Measurements from ENCODE around the gene HSPA2.
"Not testable (repeated sequence)": the region's sequence is repeated elsewhere in the genome, so short reads cannot be mapped to it uniquely, and the experiment has no call there.

HSPA2 gene

DNA sequence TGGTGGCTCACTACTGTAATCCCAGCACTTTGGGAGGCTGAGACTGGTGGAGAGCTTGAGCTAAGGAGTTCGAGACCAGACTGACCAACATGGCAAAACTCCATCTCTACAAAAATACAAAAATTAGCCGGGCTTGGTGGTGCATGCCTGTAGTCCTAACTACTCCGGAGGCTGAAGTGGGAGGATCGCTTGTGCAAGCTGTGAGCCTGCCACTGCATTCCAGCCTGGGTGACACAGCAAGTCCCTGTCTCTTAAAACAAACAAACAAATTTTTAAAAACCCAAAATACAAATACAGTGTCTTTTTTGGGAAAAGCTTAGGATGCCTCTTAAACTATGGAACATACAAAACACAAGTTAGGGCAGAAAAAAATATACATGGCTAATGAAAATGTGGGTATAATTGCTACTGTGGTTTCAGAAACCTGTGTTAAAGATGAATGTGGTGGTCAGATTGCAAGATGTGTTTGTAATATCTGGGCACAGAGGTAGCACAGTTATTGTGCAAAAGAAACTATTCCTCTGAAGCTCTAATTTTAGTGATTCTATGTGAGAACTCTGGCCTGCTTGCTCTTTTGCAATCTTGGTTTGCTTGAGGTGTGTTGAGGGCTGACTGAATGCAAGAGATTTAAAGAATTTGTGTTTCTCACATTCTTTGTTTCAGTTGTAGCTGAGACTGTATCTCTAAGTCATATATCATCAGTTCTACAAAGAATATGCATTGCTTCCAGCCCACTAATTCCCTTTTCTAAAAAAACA lies 3.9 kb upstream of the HSPA2 start:
- H3K36me3 Mint-ChIP-seq (ENCODE audit: low read depth), result peaks cover 19% of the 10 kb centered on the region
- peaks cover 22% of the 10 kb centered on the region for H3K27me3 Mint-ChIP-seq (ENCODE audit: low read depth)
- H3K9me3 Mint-ChIP-seq, result peaks cover 15% of the 10 kb centered on the region
- no peak overlapping the region for H3K27ac Mint-ChIP-seq
- peaks cover 20% of the 10 kb centered on the region for H3K4me1 Mint-ChIP-seq (ENCODE audit: low read depth)
- no peak overlapping the region for H3K4me3 Mint-ChIP-seq

DNA sequence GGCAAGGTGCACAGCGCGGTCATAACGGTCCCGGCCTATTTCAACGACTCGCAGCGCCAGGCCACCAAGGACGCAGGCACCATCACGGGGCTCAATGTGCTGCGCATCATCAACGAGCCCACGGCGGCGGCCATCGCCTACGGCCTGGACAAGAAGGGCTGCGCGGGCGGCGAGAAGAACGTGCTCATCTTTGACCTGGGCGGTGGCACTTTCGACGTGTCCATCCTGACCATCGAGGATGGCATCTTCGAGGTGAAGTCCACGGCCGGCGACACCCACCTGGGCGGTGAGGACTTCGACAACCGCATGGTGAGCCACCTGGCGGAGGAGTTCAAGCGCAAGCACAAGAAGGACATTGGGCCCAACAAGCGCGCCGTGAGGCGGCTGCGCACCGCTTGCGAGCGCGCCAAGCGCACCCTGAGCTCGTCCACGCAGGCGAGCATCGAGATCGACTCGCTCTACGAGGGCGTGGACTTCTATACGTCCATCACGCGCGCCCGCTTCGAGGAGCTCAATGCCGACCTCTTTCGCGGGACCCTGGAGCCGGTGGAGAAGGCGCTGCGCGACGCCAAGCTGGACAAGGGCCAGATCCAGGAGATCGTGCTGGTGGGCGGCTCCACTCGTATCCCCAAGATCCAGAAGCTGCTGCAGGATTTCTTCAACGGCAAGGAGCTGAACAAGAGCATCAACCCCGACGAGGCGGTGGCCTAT lies 875 bp downstream of the HSPA2 start:
- Mint-ChIP-seq H3K4me3 (peak overlapping the region; percentile 96), H3K9me3 (peaks cover 18% of the 10 kb centered on the region), H3K4me1 (ENCODE audit: low read depth) (peaks cover 34% of the 10 kb centered on the region), H3K27me3 (ENCODE audit: low read depth) (peaks cover 52% of the 10 kb centered on the region), H3K36me3 (ENCODE audit: low read depth) (peaks cover 24% of the 10 kb centered on the region), H3K27ac (no peak overlapping the region)

DNA sequence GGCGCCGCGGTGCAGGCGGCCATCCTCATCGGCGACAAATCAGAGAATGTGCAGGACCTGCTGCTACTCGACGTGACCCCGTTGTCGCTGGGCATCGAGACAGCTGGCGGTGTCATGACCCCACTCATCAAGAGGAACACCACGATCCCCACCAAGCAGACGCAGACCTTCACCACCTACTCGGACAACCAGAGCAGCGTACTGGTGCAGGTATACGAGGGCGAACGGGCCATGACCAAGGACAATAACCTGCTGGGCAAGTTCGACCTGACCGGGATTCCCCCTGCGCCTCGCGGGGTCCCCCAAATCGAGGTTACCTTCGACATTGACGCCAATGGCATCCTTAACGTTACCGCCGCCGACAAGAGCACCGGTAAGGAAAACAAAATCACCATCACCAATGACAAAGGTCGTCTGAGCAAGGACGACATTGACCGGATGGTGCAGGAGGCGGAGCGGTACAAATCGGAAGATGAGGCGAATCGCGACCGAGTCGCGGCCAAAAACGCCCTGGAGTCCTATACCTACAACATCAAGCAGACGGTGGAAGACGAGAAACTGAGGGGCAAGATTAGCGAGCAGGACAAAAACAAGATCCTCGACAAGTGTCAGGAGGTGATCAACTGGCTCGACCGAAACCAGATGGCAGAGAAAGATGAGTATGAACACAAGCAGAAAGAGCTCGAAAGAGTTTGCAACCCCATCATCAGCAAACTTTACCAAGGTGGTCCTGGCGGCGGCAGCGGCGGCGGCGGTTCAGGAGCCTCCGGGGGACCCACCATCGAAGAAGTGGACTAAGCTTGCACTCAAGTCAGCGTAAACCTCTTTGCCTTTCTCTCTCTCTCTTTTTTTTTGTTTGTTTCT lies 1.7 kb downstream of the HSPA2 start:
- H3K9me3 Mint-ChIP-seq, result peaks cover 18% of the 10 kb centered on the region
- peaks cover 24% of the 10 kb centered on the region for H3K36me3 Mint-ChIP-seq (ENCODE audit: low read depth)
- H3K4me1 Mint-ChIP-seq (ENCODE audit: low read depth), result peaks cover 34% of the 10 kb centered on the region
- H3K4me3 Mint-ChIP-seq, result peak overlapping the region; percentile 83
- H3K27me3 Mint-ChIP-seq (ENCODE audit: low read depth), result peaks cover 52% of the 10 kb centered on the region
- H3K27ac Mint-ChIP-seq, result no peak overlapping the region

DNA sequence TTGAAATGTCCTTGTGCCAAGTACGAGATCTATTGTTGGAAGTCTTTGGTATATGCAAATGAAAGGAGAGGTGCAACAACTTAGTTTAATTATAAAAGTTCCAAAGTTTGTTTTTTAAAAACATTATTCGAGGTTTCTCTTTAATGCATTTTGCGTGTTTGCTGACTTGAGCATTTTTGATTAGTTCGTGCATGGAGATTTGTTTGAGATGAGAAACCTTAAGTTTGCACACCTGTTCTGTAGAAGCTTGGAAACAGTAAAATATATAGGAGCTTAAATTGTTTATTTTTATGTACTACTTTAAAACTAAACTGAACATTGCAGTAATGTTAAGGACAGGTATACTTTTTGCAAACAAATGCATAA lies 2.3 kb downstream of the HSPA2 start:
- H3K27ac Mint-ChIP-seq, result no peak overlapping the region
- peaks cover 34% of the 10 kb centered on the region for H3K4me1 Mint-ChIP-seq (ENCODE audit: low read depth)
- peaks cover 52% of the 10 kb centered on the region for H3K27me3 Mint-ChIP-seq (ENCODE audit: low read depth)
- peak overlapping the region; percentile 83 for H3K4me3 Mint-ChIP-seq
- peaks cover 24% of the 10 kb centered on the region for H3K36me3 Mint-ChIP-seq (ENCODE audit: low read depth)
- peaks cover 18% of the 10 kb centered on the region for H3K9me3 Mint-ChIP-seq

DNA sequence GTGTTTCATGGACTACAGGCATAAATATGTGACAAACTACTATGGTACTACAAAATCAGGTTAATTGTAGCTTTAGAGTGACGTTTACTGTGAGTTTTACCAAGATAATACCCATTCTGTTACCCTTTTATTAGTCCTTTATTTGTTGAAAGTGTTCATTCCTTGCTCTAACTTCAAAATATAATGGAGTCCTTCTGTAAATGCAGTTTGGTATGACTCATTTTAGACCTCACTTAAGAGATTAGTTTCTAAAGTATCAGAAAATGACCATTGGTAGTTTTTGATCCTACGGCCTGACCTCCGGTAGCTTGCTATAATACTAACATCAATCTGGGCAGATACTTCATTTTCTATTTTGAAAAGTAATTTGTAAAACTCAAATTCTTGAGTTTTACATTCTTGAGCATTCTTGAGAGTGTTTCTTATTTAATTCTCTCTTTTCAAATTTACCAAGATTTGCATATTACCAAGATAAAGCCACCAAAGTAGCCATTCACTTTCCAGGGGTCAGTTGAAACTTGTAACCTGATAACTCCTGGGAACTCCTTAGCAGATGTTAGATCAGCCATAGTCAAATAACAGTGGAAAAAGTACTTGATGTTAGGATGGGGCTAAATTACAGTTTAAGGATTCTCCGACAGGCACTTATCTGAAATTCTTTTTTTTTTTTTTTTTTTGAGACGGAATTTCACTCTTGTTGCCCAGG lies 4.2 kb downstream of the HSPA2 start:
- H3K27me3 Mint-ChIP-seq (ENCODE audit: low read depth), result peaks cover 54% of the 10 kb centered on the region
- peaks cover 18% of the 10 kb centered on the region for H3K9me3 Mint-ChIP-seq
- peaks cover 33% of the 10 kb centered on the region for H3K4me1 Mint-ChIP-seq (ENCODE audit: low read depth)
- H3K27ac Mint-ChIP-seq, result no peak overlapping the region
- peaks cover 21% of the 10 kb centered on the region for H3K36me3 Mint-ChIP-seq (ENCODE audit: low read depth)
- H3K4me3 Mint-ChIP-seq, result no peak overlapping the region

DNA sequence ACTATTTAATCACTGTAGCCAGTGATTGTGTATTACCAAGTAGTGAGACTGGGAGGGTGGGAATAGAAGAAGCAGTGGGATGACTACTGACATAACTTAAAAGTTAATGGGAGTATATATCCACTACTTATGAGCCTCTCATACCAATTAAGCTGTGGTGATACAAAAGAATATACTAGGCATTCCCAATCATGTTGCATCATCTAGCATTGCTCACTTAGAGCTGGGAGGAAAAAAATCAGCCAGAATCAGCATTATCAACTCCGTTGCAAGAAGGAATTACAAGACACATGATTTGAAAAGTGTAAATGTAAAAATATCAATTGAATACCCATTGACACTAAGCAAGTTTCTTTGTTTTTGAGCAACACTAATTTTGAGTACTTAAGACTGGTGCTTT lies 8.5 kb downstream of the HSPA2 start:
- H3K4me3 Mint-ChIP-seq, result no peak overlapping the region
- peaks cover 8% of the 10 kb centered on the region for H3K4me1 Mint-ChIP-seq (ENCODE audit: low read depth)
- no peaks in the 10 kb centered on the region for H3K9me3 Mint-ChIP-seq
- H3K27ac Mint-ChIP-seq, result no peak overlapping the region
- H3K36me3 Mint-ChIP-seq (ENCODE audit: low read depth), result peaks cover 3% of the 10 kb centered on the region
- peaks cover 50% of the 10 kb centered on the region for H3K27me3 Mint-ChIP-seq (ENCODE audit: low read depth)

DNA sequence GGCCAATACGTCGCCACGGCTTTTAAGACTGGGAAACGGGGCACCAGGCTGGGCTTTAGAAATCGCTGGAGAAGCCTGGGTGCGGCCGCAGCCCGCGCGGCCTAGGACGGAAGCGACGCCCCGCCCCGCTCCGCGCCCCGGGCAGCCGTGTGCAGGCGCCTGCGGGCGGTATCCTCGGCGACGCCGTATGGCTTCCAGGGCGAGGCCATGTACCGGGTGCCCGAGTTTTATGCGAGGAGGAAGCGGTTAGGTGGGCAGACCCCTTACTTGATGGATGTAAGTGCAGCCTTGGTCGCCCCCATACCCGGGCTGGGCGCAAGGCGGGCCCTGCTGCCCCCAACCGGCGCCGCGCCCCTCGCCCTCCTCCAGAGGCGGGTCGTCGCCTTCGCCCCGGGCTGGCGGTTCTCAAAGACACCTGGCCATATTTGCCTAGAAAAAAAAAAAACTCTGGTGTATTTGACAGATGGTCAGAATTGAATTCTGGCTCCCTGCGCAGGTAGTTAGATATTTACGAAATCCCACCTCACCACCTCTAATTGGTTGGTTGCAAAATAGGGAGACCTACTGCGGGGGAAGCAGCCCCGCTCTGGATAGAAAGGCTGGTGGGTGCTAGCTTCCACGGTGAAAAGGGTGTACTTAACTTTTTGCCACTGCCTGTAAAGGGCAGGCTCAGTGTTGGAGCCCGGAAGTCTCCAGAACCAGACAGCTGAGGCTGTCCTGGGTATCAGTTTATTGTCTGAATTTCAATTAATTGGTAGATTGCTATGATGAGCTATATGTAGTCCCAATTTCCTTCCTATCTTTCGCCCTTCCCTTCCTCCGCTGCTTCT lies 9.5 kb downstream of the HSPA2 start, which contains the start of gene PPP1R36:
Gene PPP1R36 (plus strand): TSS at position 171 of the 830 bp plus-strand sequence. CDS start 37 bp downstream, at position 208.
- H3K27ac Mint-ChIP-seq, result no peak within 1 kb of the TSS
- peaks cover 3% of the 10 kb centered on the region for H3K36me3 Mint-ChIP-seq (ENCODE audit: low read depth)
- H3K4me1 Mint-ChIP-seq (ENCODE audit: low read depth), result peaks cover 8% of the 10 kb centered on the region
- H3K27me3 Mint-ChIP-seq (ENCODE audit: low read depth), result peaks cover 41% of the 10 kb centered on the region
- peak within 1 kb of the TSS; percentile 80 for H3K4me3 Mint-ChIP-seq
- no peaks in the 10 kb centered on the region for H3K9me3 Mint-ChIP-seq

DNA sequence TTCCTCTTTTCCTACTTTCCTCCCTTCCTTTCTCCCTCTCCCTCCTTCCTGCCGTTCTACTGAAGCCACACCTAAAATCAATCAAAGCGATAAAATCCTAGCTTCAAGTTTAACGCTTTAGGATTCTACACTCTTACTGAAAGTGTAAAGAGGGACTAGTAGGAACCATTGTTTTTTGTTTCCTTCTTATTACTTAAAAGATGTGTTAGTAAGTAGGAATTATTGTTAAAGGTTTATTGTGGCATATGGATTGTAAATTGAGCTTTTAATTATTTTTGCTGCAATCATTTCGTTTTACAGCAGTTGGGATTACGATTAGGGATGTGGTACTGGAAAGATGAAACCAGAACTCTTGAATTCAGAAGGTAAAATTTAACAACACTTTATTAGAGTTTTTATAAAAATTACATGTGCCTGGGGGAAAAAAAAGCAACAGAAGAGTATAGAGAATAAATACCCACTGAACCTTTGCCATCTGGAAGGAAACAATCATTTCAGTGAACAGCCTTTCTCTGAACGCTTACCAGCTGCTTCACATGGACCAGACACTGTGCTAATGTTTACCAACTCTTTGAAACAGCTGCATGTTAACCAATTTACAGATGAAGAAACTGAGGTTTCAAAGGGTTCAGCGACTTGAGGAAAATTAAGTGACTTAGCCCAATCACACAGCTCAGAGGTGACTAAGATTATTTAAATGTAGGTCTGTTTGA lies 10.2 kb downstream of the HSPA2 start:
- peaks cover 8% of the 10 kb centered on the region for H3K4me1 Mint-ChIP-seq (ENCODE audit: low read depth)
- peaks cover 3% of the 10 kb centered on the region for H3K36me3 Mint-ChIP-seq (ENCODE audit: low read depth)
- H3K27ac Mint-ChIP-seq, result no peak overlapping the region
- peak overlapping the region; percentile 80 for H3K4me3 Mint-ChIP-seq
- peaks cover 48% of the 10 kb centered on the region for H3K27me3 Mint-ChIP-seq (ENCODE audit: low read depth)
- H3K9me3 Mint-ChIP-seq, result no peaks in the 10 kb centered on the region

DNA sequence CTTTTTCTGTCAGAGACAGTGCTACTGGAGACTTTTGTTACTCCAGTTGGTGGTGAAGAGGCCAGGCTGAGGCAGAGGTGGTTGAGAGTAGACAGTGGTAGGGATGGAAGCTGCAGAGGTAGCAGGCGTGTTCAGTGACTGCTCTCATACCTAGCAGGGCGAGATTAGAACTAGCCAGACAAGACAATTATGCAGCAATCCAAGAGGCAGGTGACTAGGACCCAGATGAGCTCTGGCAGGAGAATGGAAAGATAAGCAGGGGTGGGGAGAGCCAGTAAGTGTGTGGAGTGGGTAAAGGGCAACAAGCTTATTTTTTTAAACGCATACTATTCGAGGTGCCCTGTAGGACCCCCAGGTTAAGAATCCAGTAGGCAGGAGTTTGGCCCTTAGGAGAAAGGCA lies 14.0 kb downstream of the HSPA2 start:
- H3K4me1 Mint-ChIP-seq (ENCODE audit: low read depth), result peaks cover 3% of the 10 kb centered on the region
- H3K36me3 Mint-ChIP-seq (ENCODE audit: low read depth), result peaks cover 3% of the 10 kb centered on the region
- no peak overlapping the region for H3K4me3 Mint-ChIP-seq
- H3K27ac Mint-ChIP-seq, result no peak overlapping the region
- peaks cover 53% of the 10 kb centered on the region for H3K27me3 Mint-ChIP-seq (ENCODE audit: low read depth)
- no peaks in the 10 kb centered on the region for H3K9me3 Mint-ChIP-seq

DNA sequence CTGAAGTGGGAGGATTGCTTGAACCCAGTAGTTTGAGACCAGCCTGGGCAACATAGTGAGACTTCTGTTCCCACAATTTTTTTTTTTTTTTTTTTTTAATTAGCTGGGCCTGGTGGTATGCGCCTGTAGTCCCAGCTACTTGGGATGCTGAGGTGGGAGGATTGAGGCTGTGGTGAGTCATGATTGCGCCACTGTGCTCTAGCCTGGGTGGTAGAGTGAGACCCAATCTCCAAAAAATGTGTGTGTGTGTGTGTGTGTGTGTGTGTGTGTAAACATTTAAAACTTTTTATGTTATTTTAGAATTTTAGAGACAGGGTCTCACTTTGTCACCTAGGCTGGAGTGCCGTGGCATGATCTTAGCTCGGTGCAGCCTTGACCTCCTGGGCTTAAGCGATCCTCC lies 16.0 kb downstream of the HSPA2 start:
- H3K27ac Mint-ChIP-seq, result no peak overlapping the region

DNA sequence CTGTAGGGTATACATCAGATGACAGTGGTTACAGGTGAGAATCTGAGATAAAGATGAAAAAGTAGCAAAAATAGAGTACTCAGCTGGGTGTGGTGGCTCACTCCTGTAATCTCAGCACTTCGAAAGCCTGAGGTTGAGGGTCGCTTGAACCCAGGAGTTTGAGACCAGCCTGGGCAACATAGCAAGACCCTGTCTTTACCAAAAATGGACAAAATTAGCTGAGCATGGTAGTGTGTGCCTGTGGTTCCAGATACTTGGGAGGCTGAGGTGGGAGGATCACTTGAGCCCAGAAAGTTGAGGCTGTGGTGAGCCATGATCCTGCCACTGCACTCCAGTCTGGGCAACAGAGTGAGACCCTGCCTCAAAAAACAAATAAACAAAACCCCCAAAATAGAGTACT lies 17.7 kb downstream of the HSPA2 start:
- not testable (repeated sequence) for H3K9me3 Mint-ChIP-seq; H3K36me3 Mint-ChIP-seq (ENCODE audit: low read depth); H3K27ac Mint-ChIP-seq; H3K4me1 Mint-ChIP-seq (ENCODE audit: low read depth); H3K4me3 Mint-ChIP-seq
- H3K27me3 Mint-ChIP-seq (ENCODE audit: low read depth), result peaks cover 25% of the 10 kb centered on the region

More for the DNA sequence above, 16.0 kb downstream of the HSPA2 start:
- H3K9me3 Mint-ChIP-seq, result no peaks in the 10 kb centered on the region
- peaks cover 4% of the 10 kb centered on the region for H3K4me1 Mint-ChIP-seq (ENCODE audit: low read depth)
- peaks cover 39% of the 10 kb centered on the region for H3K27me3 Mint-ChIP-seq (ENCODE audit: low read depth)
- H3K4me3 Mint-ChIP-seq, result no peak overlapping the region
- H3K36me3 Mint-ChIP-seq (ENCODE audit: low read depth), result no peaks in the 10 kb centered on the region

DNA sequence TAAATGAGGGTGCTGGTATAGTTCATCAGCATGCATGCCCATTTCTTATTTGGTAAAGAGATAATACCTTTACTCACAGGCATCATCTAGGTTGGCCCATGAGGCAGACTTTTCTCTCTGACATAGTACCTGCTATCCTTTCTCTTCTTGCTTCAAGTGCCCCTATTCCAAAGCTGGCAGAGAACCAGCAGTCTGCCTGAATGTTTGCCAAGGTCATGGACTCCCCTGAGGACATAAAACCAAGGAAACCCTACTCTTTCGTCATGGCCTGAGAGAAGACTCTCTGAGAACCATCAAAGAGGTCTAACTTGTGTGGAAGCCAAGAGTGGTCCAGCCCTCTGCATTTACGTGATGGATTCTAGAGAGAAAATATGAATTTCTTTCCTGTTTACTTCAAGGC lies 21.1 kb downstream of the HSPA2 start:
- Mint-ChIP-seq H3K27me3 (ENCODE audit: low read depth) (peaks cover 33% of the 10 kb centered on the region), H3K36me3 (ENCODE audit: low read depth) (no peaks in the 10 kb centered on the region), H3K9me3 (no peaks in the 10 kb centered on the region), H3K27ac (no peak overlapping the region), H3K4me3 (no peak overlapping the region), H3K4me1 (ENCODE audit: low read depth) (peaks cover 7% of the 10 kb centered on the region)

DNA sequence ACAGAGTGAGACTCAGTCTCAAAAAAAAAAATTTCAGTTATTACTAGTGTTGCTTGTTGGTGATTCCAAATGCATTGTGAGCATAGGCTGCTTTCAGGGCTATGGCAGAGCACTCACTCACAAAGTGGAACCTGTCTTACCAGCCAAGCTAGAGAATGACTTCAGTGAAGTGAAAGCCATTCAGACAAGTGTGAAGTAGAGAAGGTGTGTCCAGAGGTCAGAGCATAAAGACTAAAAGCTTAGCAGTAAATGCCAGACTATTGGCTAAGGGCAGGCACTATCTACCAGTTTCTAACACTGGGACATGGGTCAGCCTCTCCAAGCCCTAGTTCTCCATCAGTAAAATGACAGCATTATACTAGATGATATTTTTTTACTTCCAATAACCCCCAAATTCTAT lies 21.9 kb downstream of the HSPA2 start:
- no peak overlapping the region for H3K27ac Mint-ChIP-seq
- no peaks in the 10 kb centered on the region for H3K36me3 Mint-ChIP-seq (ENCODE audit: low read depth)
- H3K4me3 Mint-ChIP-seq, result no peak overlapping the region
- no peaks in the 10 kb centered on the region for H3K9me3 Mint-ChIP-seq
- peaks cover 7% of the 10 kb centered on the region for H3K4me1 Mint-ChIP-seq (ENCODE audit: low read depth)
- peaks cover 41% of the 10 kb centered on the region for H3K27me3 Mint-ChIP-seq (ENCODE audit: low read depth)

Data from T-helper 1 cell treated with Interleukin-12 subunit alpha and Interleukin-12 subunit beta and Interleukin-4 antibody, amounts not matched to agents 30 μg/mL and 1 μg/mL, for 36 hours (primary cell).